IPS-NIHi7 (cell line): ENCODE results near the gene ARHGEF12.
A peak's percentile ranks its signal among the peaks of the same experiment; 100 is the strongest.

Source experiments
- DNase-seq: peaks from one replicate; pipeline ENCODE4 v3.0.0; 2012; ENCODE audit warnings: mixed read lengths; ENCODE audit errors: extremely low spot score

The ARHGEF12 gene

DNA sequence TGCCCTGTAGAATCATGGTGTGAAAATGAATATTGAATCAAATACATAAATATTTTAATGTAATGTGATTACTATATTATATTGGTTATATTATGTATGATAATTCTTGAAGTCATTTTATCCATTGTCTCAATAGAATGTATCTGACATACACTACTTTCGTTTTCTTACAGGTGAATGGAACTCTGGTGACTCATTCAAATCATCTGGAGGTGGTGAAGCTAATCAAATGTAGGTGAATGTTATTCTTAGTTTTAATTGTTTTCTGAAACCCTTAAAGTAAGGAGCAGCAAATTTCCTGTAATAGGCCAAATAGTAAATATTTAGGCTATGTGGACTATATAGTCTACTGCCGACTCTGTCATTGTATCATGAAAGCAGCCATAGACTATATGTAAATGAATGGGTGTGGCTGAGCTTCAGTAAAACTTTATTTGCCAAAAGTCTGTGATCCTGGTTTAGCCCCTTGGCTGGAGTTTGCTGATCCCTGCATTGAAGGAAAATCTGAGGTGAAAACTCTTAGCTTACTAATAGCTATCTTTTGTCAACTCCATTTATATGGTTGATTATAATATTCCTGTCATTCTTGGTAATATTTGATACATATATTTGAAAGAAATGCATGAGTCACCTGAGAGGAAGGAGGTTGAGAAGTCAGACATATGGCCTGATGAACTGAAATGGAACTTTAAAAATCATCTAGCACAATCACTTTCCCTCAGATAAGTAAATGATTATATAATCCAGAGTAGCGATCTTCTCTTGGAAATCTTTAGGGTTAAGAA is 88.2 kb downstream of the ARHGEF12 start:
- DNase-seq = no peak

DNA sequence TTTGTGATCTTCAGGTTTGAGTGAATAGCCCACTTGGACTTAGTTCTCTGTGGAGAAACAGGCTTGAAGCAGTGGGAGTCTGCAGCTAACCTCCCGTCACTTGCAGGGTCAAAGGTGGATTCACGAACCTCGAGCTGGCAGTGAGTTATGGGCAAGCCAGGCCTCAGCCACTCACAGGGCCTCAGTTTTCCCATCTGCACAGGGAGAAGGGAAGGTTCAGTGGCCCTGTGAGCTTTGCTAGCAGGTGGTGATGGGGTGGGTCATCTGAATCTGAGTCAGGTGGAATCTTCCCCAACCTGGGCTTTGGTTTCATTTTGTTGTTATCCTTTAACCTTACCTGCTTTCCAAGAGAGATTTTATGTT is 88.7 kb downstream of the ARHGEF12 start:
- DNase-seq = no peak

DNA sequence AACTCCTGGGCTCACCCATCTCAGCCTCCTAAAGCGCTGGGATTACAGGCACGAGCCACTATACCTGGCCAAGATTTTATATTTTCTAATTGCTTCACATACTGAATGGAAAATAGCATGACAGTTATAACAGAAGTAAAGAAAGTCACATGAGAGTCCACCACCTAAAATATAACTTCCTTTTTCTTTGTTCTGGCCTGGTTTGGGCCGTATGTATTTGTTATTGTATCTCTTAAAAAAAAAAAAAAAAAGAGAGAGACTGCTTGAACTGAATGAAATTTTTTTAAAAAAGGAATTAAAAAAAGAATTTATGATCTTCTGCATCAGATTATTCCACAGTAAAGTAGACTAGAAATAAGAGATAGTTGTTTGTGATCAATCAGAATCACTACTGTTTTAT is 89.3 kb downstream of the ARHGEF12 start:
- DNase-seq = no peak

DNA sequence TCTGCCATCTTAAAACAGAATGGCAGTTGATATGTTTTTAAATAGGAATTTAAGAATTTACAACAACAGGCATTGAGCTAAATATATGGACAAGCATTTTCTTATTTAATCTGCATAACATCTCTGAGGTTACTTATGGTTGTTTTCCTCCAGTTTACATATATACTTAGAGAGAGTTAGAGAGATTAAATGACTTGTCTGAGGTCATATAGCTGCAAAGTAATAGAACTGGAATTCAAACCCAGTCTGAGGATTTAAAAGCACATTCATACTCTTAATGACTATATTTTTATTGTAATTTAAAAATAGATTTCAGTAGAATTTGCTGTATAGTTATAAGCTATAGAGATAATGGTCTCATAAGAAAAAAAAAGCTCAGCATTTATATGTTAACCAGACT is 93.9 kb downstream of the ARHGEF12 start:
- DNase-seq = no peak

DNA sequence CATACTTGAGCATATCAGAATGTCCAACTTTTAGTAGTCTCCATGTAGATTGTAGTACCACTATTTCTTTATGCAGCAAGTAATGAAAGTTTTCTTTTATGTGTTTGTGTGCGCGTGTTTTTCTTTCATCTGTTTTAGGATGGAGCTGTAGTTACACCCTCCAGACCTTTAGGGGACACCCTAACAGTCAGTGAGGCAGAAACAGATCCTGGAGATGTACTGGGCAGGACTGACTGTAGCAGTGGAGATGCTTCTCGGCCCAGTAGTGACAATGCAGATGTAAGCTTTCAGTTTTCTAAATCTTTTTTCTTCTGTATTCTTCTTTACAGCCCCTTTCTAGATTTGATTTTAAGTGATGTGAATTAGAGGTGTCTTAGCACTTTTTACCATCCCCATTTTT is 95.4 kb downstream of the ARHGEF12 start:
- peak; percentile 45 for DNase-seq

DNA sequence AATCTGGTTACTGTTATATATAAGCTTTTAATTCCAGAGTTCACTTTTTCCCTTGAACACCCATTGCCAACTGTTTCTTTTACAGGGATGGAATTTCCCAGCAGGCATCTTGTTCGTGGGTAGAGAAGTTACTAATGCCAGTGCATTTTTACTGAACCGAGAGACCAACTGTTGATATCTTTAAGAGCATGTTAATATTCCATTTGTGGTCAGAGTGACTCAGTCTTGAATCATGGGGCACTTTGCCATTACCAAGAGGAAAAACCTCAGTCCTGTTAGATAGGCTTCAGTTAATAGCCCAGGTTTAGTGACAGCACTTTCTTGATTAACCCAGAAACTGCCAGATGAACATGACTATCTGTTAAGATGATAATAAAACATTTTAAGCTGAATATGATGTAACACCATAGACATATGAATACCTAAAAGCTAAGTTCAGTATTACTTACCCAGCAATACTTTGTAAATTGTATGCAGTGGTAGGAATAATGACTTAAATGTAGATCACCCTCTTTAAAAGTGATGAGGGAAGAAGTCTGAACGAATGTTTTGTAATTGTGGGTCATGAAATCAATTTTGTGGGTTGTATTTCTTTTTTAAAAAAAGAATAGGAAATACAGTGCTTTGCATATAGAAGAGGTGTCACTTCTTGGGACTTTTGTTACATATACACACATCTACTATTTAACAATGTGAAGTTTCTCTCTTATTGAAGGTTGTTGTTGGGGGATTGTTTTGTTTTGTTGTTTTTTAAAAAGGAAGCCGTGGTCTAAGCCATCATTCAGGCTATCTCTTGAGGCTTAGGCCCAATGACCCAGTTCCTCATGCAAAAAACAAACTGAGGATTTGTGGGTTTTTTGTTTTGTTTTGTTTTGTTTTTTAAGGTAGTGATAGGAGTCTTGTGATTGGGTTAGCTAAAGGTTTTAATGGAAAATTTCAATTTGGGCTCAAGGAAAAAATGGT is 96.1 kb downstream of the ARHGEF12 start:
- no peak for DNase-seq

DNA sequence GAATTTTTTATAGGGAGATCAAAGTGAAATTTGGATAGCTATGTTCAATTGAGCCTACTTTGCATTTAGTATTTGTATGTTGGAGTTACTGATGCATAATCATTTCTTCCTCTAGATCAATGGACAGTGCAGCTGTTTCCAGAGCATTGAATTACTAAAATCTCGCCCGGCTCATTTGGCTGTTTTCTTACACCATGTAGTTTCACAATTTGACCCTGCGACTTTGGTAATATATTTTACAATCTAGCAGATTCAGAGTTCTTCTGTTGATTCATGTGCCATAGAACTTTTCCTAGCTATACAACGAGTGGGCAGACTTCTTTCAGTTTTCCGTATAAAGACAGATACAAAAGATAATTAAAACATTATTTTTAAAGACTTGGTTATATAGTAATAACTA is 105.4 kb downstream of the ARHGEF12 start:
- no peak for DNase-seq

DNA sequence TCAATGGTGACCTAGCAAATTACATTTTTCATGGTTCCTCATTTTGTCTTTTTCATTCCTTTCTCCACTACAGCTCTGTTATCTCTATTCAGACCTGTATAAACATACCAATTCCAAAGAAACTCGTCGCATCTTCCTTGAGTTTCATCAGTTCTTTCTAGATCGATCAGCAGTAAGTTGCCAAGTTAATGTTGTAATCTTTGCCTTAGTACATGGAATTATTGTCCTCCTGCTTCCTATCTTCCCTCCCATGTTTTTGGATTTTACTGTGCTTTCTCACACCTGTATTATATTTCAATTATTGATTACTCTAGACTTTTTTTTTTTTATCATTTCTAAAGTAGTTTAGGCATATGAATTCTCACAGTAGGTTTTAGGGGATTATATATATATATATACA is 105.8 kb downstream of the ARHGEF12 start:
- DNase-seq = no peak

DNA sequence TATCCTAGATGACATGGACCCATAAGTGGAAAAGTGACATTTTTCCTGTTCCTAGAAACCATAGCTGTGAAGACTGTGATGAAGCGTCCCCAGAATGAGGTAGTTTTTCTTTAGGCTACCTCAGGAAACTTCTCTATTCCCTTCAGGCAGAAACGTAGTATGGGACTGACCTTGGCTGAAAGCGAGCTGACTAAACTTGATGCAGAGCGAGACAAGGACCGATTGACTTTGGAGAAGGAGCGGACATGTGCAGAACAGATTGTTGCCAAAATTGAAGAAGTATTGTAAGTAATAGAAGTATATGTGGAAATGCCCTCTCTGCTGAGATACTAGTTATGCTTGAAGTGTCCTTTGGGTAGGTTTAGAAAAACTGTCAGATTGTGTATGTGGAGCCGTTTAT is 110.6 kb downstream of the ARHGEF12 start:
- no peak for DNase-seq

DNA sequence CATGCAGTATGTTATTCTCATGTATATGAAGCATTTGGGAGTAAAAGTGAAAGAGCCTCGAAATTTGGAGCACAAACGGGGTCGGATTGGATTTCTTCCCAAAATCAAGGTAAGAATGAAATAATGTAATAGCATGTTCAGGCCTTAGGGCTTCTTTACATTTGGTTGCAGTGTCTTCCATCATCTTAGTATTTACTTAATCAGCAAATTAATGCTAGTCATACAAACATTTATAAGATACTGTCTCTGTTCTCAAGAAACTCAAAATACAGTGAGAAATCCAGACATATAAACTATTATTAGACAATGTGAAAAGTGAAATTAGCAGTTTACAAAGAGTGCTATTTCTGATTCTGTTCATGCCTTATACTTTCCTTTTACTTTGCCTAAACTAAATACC is 112.0 kb downstream of the ARHGEF12 start:
- no peak for DNase-seq

DNA sequence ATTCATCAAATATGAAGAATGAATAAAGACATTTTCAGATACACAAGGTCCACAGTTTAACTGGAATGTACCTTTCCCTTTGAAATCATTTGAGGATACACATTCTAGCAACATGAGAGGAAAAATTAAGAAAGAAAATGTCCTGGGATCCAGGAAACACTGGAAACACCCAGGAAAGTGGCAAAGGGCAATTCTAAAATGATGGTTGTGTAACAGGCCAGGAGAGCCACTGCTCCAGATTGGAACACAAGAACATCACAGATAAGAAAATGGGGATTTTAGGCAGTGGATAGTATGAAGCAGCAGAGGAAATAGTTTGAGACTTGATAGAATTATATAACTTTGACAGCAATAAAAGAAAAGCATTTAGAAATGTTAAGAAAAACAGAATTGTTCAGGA is 119.3 kb downstream of the ARHGEF12 start:
- DNase-seq = no peak

DNA sequence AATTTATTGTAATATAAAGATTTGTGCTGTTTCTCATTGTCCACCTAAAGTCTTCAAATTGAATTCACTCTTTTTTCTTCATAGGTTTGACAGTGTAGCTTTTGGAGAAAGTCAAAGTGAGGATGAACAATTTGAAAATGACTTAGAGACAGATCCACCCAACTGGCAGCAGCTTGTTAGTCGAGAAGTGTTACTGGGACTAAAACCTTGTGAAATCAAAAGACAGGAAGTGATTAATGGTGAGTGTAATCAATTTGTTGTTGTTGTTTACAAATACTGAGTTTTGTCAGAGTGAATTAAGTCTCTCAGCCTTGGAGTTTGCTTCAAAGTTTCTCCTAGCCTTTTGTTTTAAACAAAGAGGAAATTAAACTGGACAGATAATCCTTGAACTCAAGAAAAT is 121.8 kb downstream of the ARHGEF12 start:
- DNase-seq = no peak

DNA sequence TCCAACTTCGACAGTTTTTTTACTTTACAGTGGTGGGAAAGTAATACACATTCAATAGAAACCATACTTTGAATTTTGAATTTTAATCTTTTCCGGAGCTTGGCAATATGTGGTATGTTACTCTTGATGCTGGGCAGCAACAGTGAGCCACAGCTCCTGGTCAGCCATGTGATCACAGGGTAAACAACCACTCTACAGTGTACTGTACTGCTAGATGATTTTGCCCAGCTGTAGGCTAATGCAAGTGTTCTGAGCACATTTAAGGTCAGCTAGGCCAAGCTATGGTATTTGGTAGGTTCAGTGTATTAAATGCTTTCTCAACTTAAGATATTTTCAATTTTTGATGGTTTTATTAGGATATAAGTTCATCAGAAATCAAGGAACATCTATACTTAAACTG is 126.6 kb downstream of the ARHGEF12 start:
- no peak for DNase-seq

DNA sequence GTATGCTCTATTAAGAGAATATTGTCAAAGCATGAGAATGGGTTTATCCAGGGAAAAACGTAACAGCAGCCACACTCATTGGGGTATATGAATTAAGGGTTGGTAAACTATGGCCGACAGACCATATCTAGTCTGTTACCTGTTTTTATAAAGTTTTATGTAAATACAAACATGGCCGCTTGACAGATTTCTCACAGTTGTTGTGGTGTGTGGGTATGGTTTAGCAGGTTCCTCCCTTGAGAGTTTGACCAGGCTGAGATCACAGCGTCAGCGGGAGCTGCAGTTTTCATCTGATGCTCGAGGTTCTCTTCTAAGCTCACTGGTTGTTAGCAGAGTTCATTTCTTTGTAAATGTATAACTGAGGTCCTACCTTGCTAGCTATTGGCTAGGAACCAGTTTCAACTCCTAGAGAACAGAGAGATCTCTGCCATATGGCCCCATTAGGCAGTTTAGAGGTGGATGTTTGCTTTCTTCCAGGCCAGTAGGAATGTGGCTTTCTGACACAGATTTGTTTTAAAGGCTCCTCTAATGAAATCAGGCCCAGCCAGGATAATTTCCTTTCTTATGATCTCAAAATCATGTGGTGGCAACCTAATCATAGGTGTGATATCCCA is 129.8 kb downstream of the ARHGEF12 start:
- DNase-seq = no peak

DNA sequence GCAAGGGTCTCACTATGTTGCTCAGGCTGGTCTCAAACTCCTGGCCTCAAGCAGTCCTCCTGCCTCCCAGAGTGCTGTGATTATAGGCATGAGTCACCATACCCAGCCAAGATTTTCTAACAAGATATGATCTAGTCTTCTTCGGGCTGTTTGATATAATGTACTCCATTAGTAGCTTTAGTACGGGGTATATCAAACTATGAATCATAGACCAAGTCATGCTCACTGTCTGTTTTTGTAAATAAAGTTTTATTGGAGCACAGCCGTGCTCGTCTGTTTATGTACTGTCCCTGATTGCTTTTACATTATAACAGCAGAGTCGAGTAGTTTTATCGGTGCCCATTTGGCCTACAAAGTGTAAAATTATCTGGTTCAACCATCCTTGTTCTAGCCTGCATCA is 131.4 kb downstream of the ARHGEF12 start:
- DNase-seq = no peak

DNA sequence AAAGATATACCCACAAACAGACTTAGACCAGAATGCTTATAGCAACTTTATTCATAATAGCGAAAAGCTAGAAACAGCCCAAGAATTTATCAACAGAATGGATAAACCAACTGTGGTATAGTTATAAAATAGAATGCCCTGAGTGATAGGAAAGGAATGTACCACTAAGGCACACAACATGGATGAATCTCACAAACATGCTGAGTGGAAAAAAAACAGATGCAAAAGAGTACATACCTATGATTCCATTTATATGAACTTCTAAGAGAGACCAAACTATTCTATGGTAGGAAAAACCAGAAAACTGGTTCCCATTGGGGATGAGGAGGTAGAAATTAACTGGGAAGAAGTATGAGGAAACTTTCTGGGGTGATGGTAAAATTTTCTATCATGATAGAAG is 134.9 kb downstream of the ARHGEF12 start:
- no peak for DNase-seq

DNA sequence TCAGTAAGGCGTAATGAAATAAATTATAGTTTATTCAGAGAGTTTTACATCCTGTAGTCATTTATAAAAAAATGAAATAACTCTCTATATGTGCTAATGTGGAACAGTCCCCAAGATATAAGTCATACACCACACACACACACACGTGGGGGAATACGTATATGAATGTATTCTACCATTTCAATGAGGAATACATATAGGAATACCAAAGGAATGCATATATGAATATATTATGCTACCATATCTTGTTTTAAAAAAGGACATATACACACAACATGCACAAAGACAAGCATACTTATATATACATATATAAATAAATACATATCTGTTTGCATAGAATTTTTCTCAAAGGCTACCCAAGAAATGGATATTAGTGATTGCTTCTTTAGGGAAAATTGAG is 135.8 kb downstream of the ARHGEF12 start:
- DNase-seq = no peak

DNA sequence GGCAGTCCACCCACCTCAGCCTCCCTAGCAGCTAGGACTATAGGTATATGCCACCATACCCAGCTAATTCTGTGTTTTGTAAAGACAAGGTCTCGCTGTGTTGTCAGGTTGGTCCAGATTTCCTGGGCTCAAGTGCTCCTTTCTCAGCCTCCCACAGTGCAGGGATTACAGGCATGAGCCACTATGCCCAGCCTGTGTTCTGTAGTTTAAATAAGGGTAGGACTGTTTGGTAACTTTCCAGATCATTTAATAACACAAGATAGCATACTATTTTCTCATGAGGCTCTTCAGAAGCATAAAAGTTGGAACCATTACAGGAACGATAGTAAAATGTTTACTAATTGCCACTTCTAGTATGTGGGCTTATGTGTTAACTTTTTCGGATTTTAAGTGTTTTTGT is 137.3 kb downstream of the ARHGEF12 start:
- no peak for DNase-seq

DNA sequence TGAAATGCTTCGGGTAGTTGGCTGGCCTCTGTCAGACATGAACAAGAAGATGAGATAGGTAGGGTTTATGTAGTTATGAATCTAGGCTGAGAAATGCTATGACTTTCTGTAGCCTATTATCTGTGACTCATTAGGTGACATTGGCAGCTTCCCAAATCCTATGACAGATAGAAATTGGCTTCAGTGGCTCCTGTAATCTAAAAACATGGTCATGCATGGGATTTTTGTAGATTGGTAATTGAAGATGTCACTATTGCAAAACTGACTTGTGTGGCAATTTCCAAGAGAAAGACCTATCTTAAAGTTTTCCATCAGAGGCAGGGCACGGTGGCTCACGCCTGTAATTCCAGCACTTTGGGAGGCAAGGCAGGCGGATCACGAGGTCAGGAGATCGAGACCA is 145.9 kb downstream of the ARHGEF12 start:
- DNase-seq = no peak

DNA sequence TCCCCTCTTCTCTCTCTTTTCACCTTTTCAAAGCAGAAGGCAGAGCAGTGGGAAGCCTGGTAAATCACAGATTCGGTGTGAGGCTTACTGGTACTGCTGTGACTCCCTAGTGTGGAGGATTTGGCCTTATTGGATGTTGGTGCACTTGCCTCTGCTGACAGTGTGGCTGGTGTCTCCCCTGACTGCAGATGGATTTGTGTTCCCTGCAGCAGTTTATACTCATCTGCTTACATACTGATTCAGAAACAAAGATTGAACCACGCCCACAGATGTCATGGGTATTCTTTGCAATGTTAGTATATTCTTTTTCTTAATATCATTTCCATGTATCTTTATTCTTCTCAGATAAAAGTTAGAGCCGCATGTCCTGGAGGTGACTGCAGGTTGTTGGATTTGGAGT is 148.5 kb downstream of the ARHGEF12 start:
- no peak for DNase-seq

DNA sequence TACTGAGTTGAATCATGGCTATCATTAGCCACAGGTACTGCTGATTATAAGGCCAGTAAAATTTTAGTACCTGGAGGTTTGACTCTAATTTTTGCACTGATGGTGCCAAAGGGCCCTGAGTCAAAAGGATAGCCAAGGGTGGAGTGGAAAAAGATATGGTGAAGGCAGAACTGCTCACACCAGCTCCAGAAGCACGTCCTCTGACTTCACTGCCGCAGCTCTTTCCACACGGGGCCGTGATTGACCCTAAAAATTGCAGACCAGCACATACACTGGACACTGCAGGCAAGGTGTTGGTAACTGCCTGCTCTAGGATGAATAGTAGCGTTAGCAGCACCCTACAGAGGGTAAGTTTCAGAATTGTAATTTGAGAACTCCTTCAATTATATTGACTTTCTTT is 149.9 kb downstream of the ARHGEF12 start:
- no peak for DNase-seq

DNA sequence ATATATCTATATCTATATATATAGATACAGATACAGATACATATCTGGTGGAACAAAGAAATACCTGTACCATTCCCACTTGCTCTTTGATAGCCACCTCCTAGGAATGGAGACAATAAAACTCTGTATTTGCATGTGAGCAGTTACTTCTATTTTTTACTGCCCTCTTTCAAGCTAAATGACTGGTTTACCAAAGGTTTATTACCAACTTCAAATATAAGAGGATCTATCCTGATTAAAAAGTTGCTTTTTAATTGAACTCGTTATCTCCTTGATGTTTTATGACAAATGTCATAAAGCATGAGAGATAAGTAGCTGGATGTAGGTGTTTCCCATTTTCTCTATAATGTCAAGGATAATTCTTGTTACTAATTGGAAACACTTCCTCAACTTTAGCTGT is 153.6 kb downstream of the ARHGEF12 start:
- DNase-seq = no peak

DNA sequence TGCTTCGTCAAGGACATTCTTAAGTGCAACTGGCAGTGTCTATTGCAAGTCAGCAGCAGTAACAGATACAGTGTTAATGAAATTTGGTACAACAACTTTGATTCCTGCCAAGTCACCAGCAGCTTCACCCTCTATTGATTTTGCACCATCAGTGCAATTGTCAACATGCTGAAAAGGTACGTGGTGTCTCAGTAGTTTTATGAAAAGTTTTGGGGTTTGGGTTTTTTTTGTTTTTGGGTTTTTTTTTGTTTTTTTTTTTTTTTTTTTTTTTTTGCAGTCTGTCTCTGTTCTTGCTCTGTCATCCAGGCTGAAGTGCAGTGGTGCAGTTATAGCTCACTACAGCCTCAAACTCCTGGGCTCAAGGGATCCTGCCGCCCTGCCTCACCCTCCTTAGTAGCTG is 156.3 kb downstream of the ARHGEF12 start:
- no peak for DNase-seq
